IPS DF 19.7 (cell line): ENCODE data around the gene CSF1.

Experiments used
- DNase-seq: peaks from one replicate; pipeline ENCODE4 v3.0.0-alpha.2; 2013; ENCODE audit warnings: low read depth, low spot score

The CSF1 gene

GRCh38 chr1:109901524-109902145 is 9.0 kb upstream of the CSF1 start:
- no peak for DNase-seq

- no peak for DNase-seq
These were observed 8.3 kb upstream of the CSF1 start for GRCh38 chr1:109902204-109902985.

DNA sequence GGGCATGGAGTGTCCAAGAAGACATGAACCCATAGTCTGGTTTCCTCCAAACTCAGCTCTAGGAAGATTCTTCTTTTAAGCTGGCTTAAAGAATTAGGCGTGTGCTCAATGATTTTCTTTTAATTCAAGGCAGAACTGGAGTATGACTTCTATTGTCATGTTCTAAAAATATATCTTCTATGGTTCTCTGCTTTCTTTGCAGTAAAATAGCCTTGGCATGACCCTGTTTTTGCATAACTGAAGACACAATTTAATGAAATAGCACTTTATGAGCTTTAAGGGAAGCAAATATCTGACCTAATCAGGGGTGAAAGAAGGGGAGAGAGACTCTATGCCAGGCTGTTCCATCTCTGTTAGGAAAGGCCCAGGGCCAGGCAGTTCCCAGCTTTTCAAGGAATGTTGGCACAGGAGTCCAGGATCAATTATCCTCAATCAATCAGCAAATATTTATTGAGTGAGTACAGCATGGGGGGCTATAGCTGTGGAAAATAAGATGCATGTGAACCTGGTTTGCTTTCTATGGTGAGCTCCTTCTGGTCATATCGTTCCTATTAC is 7.2 kb upstream of the CSF1 start:
- DNase-seq = no peak

- no peak for DNase-seq
These were observed 6.4 kb upstream of the CSF1 start for GRCh38 chr1:109904105-109904817.

GRCh38 chr1:109905491-109905890 is 5.2 kb upstream of the CSF1 start:
- DNase-seq = no peak

DNA sequence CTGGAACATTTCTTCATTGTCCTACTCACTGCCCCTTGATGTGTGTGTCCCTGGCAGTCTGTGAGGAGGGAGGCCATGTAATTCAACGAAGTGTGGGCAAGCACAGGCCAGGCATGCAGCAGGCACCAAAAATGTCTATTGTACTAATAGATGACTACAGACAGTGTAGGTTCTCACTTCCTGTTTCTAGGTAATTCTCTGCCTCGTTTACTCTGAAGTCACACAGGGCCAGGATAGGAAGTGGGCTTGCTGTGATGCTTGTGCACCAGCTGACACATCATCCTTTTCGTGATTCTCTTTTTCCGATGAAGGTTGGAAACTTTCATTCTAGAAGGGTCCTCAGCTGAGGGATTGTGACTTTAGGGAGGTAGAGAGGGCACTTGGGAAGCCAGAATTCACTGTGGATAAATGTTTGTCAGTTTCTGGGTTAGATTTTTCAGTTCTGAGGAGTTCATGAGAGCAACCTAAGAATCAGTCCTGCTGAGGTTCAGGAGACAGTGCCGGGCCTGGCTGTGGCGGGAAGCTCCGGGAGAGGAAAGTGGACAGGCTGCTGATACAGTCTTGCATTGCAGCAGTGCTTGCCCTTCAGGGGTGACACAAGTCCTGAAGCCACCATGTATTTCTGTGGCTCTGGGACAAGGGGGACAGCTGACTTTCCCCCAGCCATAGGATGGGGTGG is 4.3 kb upstream of the CSF1 start:
- no peak for DNase-seq

GRCh38 chr1:109906839-109907180 is 3.8 kb upstream of the CSF1 start:
- DNase-seq = no peak

DNA sequence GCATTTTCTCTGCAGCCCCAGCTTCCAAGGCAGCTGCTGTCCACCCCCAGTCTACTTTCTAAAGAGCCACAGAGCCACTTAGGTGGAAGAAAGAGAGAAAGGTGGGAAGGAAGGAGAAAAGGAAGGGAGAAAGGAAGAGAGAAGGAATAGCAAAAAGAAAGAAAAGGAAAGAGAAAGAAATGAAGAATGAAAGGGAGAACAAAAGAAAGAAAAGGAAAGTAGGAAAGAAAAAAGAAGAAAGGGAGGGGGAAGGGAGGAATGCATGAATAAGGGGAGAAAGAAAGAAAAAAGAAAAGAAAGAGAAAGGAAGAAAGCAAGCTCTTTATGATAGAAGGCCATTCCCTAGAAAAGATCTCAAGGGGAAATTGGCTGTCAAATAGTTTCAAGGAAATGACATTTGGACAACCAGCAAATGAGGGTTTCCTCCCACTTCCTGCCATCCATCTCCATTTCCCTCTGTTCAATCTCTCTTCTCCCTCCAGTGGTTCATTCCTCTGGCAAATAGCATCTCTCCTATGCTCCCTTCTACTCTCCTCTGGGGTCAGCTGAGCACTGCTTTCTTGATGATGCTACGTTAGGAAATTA is 3.4 kb upstream of the CSF1 start:
- DNase-seq = no peak

DNA sequence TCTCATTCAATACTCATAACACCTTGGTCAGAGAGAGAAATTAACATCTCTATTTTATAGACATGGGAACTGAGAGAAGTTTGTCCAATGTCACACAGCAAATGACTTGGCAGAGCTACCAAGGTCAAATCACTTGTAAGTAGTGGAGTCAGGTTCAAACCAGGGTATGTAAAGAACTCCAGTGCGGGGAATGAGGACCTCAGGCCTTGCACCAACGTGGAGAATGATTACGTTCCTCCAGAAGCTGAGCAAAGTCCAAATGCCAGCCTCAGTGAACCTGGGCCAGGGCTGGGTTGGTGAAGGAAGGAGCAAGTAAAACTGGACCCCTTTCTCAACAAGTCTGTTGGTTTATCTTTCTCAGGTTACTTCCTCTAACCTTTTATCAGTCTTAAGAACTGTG is 1.8 kb upstream of the CSF1 start:
- no peak for DNase-seq

DNA sequence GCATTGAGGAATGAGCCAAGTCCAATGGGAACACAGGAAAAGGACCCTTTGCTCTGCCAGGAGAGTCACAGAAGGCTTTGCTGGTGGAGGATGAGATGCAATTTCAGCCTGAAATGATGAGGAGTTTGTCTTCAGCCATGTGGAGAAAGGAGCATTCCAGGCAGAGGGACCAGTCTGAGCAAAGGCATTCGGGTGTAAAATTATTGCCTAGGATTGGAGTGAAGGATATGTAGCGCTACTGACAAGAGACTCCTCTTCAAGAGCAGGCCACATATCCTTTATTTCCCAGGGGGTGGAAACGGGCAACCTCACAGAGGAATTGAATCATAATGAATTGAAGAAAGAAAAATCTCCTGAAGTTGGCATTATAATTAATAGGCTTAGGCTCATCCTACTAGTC is 1.1 kb upstream of the CSF1 start:
- DNase-seq = no peak

- DNase-seq = no peak
These were observed 532 bp downstream of the CSF1 start for GRCh38 chr1:109910963-109911798.

GRCh38 chr1:109912214-109912861 is 1.7 kb downstream of the CSF1 start:
- no peak for DNase-seq

DNA sequence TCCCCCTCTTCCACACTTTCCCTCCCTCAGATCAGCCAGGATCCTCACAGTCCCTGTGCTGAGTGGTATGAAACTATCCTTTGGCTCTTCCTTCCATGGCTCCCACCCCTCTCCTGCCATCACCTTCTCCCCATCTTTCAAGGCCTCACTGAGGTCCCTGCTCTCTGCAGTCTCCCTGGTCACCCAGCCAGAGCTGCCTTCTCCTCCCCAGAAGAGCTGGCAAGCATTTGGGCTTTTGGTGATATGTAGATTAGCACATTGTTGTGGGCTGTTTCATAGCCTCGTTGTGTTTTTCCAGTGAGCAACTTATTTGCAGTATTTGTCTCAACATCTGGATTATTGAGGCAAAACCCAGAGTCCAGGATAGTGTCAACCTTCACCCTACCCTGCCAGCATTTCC is 2.2 kb downstream of the CSF1 start:
- no peak for DNase-seq

DNA sequence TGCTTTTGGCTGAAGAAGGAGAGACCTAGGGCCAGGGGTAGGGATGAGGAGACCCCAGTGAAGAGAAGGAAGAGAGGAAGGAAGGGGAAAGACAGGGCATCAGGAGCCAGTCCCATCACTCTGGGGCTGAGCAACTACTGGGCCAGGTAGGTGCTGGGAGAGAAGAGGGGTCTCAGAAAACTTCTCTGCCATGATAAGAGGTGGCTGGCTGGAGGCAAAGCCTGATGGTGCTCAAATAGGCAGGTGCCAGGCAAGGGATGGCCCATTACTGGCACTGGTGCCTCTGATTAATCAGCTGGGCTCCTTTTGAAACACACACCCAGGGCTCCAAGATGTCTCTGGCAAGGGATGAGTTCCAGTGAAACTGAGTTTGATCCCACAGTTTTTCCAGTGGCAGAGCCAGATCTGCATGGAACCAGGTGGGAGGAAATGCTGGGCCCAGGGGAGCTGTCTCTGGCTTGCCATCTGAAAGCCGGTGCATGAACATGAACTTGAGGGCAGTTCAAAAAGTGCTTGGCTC is 2.8 kb downstream of the CSF1 start:
- no peak for DNase-seq

DNA sequence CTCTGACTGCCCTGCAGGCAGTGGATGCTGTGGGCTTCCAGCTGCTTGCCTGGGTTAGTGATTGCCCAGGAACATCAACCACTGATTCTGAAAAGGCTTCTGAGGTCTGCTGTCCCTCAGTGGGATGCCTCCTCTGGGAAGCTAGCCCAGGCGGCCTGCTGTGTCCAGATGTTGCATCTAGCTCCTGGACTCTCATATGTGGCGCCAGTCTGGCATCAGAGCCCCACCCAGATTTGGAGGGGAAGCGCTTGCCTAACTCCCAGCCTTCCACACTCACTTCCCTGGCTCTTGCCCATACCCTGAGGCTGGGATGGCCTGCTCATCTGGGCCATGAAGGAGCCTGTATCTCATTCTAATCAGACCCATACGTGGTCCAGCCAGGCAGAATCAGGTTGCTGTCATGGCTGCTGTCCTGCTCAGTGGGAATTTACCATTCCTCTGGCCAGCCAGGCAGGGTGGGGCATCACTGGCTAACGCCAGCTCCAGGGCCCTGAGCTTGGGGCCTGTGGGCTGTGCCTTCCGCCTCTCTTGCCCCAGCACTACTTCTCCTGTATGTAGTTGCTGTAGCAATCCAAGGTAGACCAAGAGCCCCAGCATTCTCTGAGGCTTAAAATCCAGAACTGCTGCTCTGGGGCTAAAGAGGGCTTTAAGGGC is 4.1 kb downstream of the CSF1 start:
- no peak for DNase-seq

DNA sequence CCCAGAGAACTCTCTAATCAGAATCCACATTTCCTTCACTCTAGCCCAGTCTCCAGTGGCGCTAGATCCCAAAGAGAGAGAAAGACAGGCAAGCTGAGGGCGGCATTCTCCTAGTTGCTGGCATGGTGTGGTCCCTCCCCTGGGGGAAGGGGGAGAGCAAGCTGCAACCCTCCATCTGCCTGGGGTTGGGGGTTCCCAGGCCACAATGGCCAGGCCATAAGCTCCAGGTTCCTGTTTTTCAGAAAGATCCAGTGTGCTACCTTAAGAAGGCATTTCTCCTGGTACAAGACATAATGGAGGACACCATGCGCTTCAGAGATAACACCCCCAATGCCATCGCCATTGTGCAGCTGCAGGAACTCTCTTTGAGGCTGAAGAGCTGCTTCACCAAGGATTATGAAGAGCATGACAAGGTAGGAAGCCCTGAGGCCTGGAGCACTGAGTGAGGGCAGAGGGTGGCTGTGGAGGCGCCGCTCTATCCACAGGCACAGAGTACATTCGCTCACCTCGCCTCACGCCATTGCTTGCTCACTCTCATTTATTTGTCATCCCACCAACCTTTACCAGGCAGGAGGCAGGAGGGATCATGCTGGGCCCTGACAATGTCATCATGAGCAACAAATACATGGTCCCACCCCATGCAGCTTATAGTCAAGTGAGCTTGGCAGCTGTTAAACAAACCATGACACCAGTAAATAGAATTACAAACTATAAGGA is 6.6 kb downstream of the CSF1 start:
- no peak for DNase-seq

DNA sequence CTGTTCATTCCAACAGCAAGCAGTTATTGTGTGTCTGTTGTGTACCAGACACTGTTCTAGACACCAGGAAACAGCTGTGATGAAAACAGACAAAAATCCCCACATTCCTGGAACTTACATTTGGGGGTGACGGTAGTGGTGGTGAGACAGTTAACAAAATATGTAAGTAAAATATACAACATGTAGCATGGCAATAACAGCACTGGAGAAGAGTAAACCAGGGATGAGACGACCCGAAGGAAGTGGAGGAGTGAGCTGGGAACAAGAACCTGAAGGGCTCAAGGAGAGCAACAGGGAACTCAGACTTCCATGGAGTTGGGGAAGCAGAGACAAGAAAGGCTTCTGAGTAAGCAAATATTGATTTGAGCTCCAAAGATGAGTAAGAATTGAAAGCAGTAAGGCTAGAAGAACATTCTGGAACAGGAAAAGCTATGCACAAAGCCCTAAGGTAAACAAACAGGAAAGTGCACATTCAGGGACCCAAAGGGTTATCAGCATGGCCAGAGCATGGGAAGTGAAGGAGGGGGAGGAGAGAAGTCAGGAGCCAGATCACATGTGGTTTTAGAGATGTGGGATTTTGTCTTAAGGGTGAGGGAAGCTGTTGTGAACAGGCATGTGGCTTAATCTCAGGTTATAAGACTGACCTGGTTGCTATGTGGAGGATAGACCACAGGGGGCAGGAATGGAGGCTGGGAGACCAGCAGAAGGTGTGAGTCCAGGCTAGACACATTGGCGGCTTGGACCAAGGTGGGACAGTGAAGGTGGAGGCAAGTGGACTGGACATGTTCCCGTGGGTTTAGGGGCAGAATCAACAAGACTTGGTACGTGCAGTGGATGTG is 7.3 kb downstream of the CSF1 start:
- no peak for DNase-seq

- no peak for DNase-seq
These were observed 8.0 kb downstream of the CSF1 start for GRCh38 chr1:109918671-109919070.
